Stimulated activated CD4-positive, alpha-beta T cell treated with anti-CD3 and anti-CD28 coated beads, Interleukin-1b, Interleukin-23, amount 100 ng/mL, for 1 hour (primary cell): ENCODE data around the gene LRIG1.
"Not testable (repeated sequence)": the region's sequence is repeated elsewhere in the genome, so short reads cannot be mapped to it uniquely, and the experiment has no call there.

ENCODE experiments used
- DNase-seq, 2 donors: peaks; one replicate each; pipeline ENCODE4 v3.0.0-alpha.2; 2020; ENCODE audit warnings: low read depth in 2 of 2

The LRIG1 gene

DNA sequence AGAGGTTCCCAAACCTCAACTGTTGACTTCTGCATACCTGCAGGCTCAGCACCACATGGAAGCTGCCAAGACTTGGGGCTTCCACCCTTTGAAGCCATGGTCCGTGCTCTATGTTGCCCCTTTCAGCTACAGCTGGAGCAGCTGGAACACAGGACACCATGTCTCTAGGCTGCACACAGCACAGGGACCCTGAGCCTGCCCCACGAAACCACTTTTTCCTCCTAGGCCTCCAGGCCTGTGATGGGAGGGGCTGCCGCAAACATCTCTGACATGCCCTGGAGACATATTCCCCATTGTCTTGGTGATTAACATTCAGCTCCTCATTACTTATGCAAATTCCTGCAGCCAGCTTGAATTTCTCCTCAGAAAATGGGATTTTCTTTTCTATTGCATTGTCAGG lies 78.9 kb downstream of the LRIG1 start:
- not testable (repeated sequence) for DNase-seq

GRCh38 chr3:66421144-66421543 lies 79.7 kb downstream of the LRIG1 start:
- not testable (repeated sequence) for DNase-seq

DNA sequence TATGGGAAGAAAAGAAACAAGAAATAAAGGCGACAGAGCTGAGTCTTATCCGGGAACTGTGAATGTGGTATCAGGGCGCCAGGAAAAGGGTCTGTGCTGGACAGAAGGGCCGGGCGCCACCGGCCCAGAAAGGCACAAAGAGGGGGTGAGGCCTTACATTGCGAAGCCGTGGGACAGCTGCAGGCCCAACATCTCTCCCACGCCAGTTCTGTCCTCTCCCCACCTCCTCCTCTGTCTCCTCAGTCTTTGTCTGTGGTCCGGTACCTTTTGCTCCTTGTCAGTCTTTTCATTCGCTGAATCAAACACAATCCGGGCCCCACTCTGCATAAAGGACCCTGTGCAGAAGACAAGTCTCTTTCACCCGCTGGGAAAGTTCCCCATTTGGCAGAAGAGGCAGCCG lies 81.8 kb downstream of the LRIG1 start:
- DNase-seq, result no peak

DNA sequence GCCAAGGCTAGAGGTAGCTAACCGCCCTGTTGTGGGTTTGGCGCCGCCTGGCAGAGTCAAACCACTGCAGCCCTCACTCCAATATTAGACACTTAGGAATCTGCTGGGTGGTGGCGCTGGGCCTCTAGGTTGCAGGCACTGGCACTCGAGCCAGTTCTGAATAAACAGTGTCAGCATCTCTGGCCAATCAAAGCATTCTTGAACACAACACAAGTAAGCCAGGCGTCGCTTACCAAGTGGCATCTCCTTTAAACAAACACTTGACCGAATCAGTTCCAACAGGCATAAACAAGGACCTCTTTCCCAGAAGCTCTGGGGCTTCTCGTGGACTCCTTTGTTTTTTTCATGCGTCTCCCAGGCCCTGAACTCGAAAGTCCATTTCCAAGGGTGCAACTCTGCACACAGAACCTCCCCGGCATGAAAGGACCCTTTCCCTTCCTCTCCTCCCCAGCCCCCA lies 82.3 kb downstream of the LRIG1 start:
- DNase-seq, result no peak

DNA sequence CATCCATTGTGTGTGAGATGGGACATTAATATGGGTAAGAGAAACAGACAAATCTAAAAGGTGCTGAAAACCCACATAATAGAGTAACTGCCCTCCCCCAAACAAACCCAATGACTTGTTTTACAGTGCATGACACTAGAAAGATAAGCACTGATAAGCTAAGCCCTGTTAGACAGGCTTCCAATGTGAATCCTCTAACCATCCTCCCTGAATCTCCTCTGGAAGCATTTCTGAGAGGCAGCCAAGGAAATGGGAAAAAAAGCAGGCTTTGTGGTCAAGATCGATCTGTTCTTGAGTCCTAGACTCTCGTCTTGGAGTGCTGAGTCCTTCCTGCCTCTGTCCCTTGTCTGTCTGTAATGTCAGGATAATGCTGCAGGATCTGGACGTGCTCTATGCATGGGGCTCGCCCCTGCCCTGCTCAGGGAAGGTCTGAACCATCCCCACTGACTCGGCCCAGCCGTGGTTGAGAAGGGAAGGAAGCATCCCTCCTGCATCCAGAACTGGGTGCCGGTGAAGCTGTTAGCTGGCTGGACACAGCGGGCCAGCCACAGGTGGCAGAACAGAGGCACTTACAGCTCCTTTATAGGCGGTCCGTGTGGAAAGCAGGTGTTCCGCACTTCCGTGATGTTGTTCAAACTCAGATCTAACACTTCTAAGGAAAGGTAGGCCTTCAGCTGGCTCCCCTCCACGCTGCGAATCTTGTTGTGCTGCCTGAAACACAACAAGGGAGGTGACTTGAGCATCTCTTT lies 84.1 kb downstream of the LRIG1 start:
- no peak for DNase-seq

DNA sequence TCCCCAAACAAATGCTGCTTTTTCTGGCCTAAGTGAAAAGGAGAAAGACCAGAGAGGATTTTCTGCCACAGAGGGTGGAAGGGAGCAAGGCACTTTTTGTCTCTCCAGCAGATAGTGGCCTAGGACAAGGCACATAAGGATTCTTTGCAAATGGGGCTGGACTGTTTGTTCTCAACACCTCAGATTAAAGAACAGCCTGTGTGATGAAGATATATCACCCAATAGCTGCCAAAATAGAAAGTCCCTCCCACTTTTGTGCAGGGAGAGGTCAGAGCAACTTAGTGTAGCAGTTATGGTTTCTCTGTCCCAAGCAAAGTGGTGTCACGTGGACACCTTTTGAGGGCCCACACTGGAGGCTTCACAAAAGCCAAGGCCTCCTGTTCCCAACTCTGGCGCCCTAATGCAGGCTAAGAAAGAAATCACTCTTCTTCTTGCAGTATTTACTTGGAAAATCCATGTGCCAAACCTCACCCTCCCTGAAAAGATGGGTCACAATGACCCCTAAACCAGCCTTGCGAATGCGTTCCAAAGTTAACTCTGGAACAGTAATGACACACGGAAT lies 84.9 kb downstream of the LRIG1 start:
- DNase-seq, result no peak

DNA sequence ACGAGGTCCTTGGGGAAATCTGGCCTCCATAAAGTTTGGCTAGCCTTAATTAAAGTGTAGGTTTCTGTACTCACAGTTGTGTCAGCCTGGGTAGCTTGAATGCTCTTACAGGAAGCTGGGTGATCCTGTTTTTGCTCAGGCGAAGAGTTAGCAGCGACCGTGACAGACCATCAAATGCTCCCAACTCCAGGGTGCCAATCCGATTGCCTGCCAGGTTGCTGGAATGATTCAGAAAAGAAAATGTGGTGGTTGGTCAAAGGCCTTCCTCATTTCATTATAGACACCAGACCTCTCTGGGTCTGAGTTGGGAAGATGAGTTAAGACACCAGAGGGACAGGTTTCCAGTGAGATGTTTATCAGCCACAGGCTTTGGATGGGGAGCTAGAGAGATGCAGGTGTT lies 86.0 kb downstream of the LRIG1 start:
- DNase-seq, result no peak

GRCh38 chr3:66413151-66413751 lies 87.6 kb downstream of the LRIG1 start:
- DNase-seq, result no peak

- DNase-seq, result no peak
Observed at GRCh38 chr3:66411961-66412887, 88.6 kb downstream of the LRIG1 start.

DNA sequence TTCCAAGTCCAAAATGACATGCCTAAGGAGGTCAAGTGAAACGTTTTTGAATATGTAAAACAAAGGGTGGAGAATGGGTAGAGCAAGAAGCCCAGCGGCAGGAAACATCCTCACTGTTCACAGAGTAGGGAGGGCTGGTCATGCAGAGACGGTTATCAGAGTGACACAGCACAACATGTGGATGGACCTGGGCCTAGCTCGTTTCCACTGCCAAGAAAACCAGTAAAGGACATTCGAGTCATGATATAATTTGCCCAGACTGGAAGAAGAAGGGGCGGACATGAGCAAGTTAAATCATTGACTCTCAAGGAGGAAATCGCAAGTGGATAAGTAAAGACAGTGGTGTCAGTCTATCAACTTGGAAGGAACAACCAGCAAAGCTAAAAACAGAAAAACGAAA lies 89.3 kb downstream of the LRIG1 start:
- no peak for DNase-seq

GRCh38 chr3:66410976-66411375 lies 89.8 kb downstream of the LRIG1 start:
- DNase-seq, result no peak

- no peak for DNase-seq
Observed at GRCh38 chr3:66409771-66410754, 90.8 kb downstream of the LRIG1 start.

- DNase-seq, result peak; percentile 42 to 72
Observed at GRCh38 chr3:66407611-66408218, 93.1 kb downstream of the LRIG1 start.

GRCh38 chr3:66406831-66407610 lies 93.8 kb downstream of the LRIG1 start:
- no peak for DNase-seq

GRCh38 chr3:66406163-66406562 lies 94.7 kb downstream of the LRIG1 start:
- no peak for DNase-seq

- no peak for DNase-seq
Observed at GRCh38 chr3:66405701-66406091, 95.1 kb downstream of the LRIG1 start.

GRCh38 chr3:66404903-66405700 lies 95.7 kb downstream of the LRIG1 start:
- no peak for DNase-seq

DNA sequence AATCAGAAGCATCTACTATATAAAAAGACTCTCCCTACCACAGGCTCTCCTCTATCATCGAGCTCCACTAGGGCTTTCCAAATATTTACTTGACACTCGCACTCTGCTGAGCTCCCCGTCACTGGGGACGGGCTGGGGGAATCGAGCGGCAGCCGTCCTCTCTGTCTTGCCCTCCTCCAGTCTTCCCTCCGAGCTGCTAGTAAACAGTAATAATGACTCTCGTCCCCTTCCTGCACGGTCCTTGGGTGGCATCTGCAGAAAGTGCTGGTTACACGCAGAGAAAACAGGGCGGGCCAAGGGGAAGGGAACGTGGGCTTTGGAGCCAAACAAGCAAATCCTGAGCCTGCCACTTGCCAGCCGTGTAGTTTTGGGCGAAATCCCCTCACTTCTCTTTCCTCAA lies 96.6 kb downstream of the LRIG1 start:
- DNase-seq, result no peak
